Endothelial cell (in vitro differentiated cells): ENCODE measurements around the gene MAD1L1. TPM values are rescaled to one million over a fixed set of nuclear protein-coding genes. Genes with fewer than 3 reads are reported as not detected.

Experiments
- DNase-seq: peaks from one replicate; pipeline ENCODE4 v3.0.0; 2021; ENCODE audit warnings: low spot score
- H3K27ac Mint-ChIP-seq: one replicate; pipeline ENCODE4 v1.8.0; 2021; ENCODE audit warnings: mixed read lengths, inconsistent platforms; ENCODE audit not compliant: unreplicated experiment
- H3K27me3 Mint-ChIP-seq: one replicate; pipeline ENCODE4 v1.8.0; 2021; ENCODE audit warnings: mild to moderate bottlenecking, moderate library complexity, mixed read lengths, inconsistent platforms; ENCODE audit not compliant: unreplicated experiment
- H3K36me3 Mint-ChIP-seq: one replicate; pipeline ENCODE4 v1.8.0; 2021; ENCODE audit warnings: mild to moderate bottlenecking, low read depth, mixed read lengths, inconsistent platforms; ENCODE audit not compliant: unreplicated experiment
- H3K4me1 Mint-ChIP-seq: one replicate; pipeline ENCODE4 v1.8.0; 2021; ENCODE audit warnings: mild to moderate bottlenecking, mixed read lengths, inconsistent platforms; ENCODE audit not compliant: unreplicated experiment
- H3K4me3 Mint-ChIP-seq: one replicate; pipeline ENCODE4 v1.8.0; 2021; ENCODE audit warnings: mild to moderate bottlenecking, mixed read lengths, inconsistent platforms; ENCODE audit not compliant: unreplicated experiment
- H3K9me3 Mint-ChIP-seq: one replicate; pipeline ENCODE4 v1.8.0; 2021; ENCODE audit warnings: mixed read lengths, inconsistent platforms; ENCODE audit not compliant: unreplicated experiment
- microRNA-seq: library from miRNA; unstranded; fragments of <30 nt; microRNA quantifications from one replicate; pipeline ENCODE4, GENCODE V29; 2020; ENCODE audit not compliant: unreplicated experiment
- total RNA-seq: library from RNA; stranded (reverse); fragmentation: NEBNext Ultra II Directional; extraction: Animal tissue kit (Norgen Biotek cat#: 25700); gene quantifications from one replicate; pipeline ENCODE4 v1.2.1, GENCODE V29; 2021; ENCODE audit not compliant: unreplicated experiment
- TF ChIP-seq, protein P1 (sequence below): fragments of 200-600 bp; sonication (generic); IDR thresholded peaks from one replicate; pipeline ENCODE4 v1.5.0; 2021; ENCODE audit warnings: antibody characterized with exemption; ENCODE audit not compliant: unreplicated experiment

The MAD1L1 gene
- total RNA-seq, 1 donor from 2014 or later: 43.3 TPM

DNA sequence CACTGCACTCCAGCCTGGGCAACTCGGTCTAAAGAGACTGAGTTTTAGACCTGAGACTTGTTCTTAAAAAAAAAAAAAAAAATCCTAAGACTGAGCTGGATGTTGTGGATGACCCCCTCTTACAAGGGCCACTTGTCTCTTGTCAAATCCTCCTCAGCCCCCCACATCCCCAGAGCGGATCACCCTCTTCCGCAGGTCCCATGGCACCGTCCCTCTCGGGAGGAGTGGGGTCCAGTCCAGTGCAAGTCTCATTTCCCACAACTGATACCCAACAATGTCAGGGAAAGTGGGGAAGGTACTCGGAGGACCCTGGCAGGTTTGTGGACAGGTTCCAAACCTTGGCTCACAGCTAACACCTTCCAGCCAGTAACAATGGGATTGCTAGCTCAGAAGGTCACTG, 462.4 kb downstream of the MAD1L1 start:
- no peak for DNase-seq
- Mint-ChIP-seq H3K4me1 (no peaks in the 10 kb centered on the region), H3K9me3 (no peaks in the 10 kb centered on the region), H3K36me3 (no peaks in the 10 kb centered on the region), H3K27me3 (peaks cover 2% of the 10 kb centered on the region), H3K27ac (no peak overlapping the region), H3K4me3 (no peak overlapping the region)
- TF ChIP-seq, protein P1, sequence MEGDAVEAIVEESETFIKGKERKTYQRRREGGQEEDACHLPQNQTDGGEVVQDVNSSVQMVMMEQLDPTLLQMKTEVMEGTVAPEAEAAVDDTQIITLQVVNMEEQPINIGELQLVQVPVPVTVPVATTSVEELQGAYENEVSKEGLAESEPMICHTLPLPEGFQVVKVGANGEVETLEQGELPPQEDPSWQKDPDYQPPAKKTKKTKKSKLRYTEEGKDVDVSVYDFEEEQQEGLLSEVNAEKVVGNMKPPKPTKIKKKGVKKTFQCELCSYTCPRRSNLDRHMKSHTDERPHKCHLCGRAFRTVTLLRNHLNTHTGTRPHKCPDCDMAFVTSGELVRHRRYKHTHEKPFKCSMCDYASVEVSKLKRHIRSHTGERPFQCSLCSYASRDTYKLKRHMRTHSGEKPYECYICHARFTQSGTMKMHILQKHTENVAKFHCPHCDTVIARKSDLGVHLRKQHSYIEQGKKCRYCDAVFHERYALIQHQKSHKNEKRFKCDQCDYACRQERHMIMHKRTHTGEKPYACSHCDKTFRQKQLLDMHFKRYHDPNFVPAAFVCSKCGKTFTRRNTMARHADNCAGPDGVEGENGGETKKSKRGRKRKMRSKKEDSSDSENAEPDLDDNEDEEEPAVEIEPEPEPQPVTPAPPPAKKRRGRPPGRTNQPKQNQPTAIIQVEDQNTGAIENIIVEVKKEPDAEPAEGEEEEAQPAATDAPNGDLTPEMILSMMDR: no peak

DNA sequence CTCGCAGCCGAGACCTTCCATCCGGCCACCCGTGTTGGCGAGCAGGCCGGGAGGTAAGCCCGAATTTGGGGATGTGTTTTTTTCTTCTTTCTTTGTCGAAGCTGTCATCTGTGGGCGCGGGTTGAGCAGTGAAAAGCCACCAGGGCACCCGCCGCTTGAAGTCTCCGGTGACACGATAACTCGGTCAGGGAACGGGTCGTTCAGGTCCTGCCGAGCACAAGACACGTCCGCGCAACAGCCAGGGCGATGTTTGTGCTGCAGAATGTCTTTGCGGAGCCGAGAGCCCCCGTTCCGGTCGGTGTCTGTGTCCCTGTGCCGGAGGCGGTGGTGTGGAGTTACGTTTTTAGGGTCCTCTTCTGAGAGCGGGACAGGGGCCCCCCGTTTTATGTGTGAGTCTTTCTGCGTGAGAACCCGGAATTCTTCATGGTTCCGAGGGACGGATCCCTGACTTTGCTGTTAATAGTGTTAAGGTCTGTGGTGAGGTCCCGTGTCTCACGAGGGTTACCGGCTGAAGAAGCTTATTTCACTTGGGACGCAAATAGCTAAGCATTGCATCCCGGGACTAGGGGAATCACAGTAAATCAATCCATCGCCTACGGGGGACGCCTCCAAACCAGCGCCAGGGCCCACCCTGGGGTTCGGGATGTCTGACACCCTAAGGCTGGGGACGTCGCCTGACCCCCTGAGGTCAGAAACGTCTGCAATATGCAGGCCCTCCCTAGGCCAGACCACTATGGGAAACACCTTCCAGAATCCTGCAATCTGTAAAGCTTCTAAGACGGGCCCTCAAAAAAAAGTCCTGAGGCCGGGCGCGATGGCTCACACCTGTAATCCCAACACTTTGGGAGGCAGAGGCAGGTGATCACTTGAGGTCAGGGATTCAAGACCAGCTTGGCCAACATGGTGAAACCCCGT, 463.2 kb downstream of the MAD1L1 start:
- Mint-ChIP-seq H3K9me3 (no peaks in the 10 kb centered on the region), H3K27me3 (peaks cover 2% of the 10 kb centered on the region), H3K27ac (no peak overlapping the region), H3K4me1 (no peaks in the 10 kb centered on the region), H3K4me3 (no peak overlapping the region), H3K36me3 (no peaks in the 10 kb centered on the region)
- no peak for DNase-seq
- TF ChIP-seq, protein P1: no peak

- no peak overlapping the region for H3K4me3 Mint-ChIP-seq
- DNase-seq: no peak
- no peaks in the 10 kb centered on the region for H3K36me3 Mint-ChIP-seq
- peaks cover 2% of the 10 kb centered on the region for H3K27me3 Mint-ChIP-seq
- TF ChIP-seq, protein P1: no peak
- no peaks in the 10 kb centered on the region for H3K4me1 Mint-ChIP-seq
- no peaks in the 10 kb centered on the region for H3K9me3 Mint-ChIP-seq
- H3K27ac Mint-ChIP-seq: no peak overlapping the region
These were observed 463.9 kb downstream of the MAD1L1 start for GRCh38 chr7:1768832-1769231.

DNA sequence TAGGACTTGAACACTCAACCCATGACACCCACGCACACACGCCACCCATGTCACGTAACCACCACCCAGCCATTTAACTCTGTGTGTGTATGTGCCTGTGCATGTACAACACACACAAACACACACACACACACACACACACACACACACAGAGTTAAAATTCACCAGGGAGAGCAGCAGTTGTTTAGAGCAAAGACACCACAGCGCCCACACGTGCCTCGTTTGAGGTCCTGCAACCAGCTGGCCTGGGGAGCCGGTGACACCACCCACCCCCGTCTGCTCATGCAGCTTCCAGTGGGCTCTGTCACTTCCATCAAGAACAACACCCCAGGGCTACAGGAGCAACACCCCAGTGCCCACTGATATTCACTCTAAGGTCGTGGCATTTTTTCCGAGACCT, 465.2 kb downstream of the MAD1L1 start:
- DNase-seq: no peak
- Mint-ChIP-seq H3K36me3 (peaks cover 2% of the 10 kb centered on the region), H3K4me1 (no peaks in the 10 kb centered on the region), H3K4me3 (no peak overlapping the region), H3K9me3 (no peaks in the 10 kb centered on the region), H3K27ac (no peak overlapping the region), H3K27me3 (peaks cover 2% of the 10 kb centered on the region)
- TF ChIP-seq, protein P1: no peak

Small RNA genes lying within 50 kb of the gene (microRNA-seq; reads per million reads assigned to microRNA genes)
- gene MIR4655: 1.3 reads per million, percentile 19 among the genes with 10 or more reads in this experiment
- gene MIR6836: 1.5 reads per million, percentile 23 among the genes with 10 or more reads in this experiment

Other genes starting within 250 kb of the MAD1L1 start
- 19.1 TPM for gene MRM2, start 9.3 kb upstream of the MAD1L1 start, total RNA-seq
- gene NUDT1, start 9.3 kb upstream of the MAD1L1 start, total RNA-seq: 14.2 TPM
- gene SNX8, start 81.5 kb upstream of the MAD1L1 start, total RNA-seq: 40.7 TPM
- gene EIF3B, start 121.9 kb upstream of the MAD1L1 start, total RNA-seq: 125 TPM
- 26.9 TPM for gene CHST12, start 170.7 kb upstream of the MAD1L1 start, total RNA-seq
- gene GRIFIN, start 243.5 kb upstream of the MAD1L1 start, total RNA-seq: not detected